ENCODE data around the gene SLX4IP.

GRCh38 chr20:10430704-10431103 lies 4.4 kb upstream of the SLX4IP start:
- TF ChIP-seq CTCF (IDR thresholded peaks at IDR 0.05): no peak
- no peak for TF ChIP-seq EZH2 (IDR thresholded peaks at IDR 0.05; ENCODE audit: borderline replicate concordance, insufficient read depth, low read depth, low read length, poor library complexity, severe bottlenecking)

Data from B cell (primary cell).